Measurements from ENCODE around the gene S100A6. TPM values are rescaled to one million over a fixed set of nuclear protein-coding genes. Genes with fewer than 3 reads are reported as not detected.

Gene S100A6
- total and polyA plus RNA-seq, 4 experiments from 2014 or later: 342 to 918 (median 602) TPM

DNA sequence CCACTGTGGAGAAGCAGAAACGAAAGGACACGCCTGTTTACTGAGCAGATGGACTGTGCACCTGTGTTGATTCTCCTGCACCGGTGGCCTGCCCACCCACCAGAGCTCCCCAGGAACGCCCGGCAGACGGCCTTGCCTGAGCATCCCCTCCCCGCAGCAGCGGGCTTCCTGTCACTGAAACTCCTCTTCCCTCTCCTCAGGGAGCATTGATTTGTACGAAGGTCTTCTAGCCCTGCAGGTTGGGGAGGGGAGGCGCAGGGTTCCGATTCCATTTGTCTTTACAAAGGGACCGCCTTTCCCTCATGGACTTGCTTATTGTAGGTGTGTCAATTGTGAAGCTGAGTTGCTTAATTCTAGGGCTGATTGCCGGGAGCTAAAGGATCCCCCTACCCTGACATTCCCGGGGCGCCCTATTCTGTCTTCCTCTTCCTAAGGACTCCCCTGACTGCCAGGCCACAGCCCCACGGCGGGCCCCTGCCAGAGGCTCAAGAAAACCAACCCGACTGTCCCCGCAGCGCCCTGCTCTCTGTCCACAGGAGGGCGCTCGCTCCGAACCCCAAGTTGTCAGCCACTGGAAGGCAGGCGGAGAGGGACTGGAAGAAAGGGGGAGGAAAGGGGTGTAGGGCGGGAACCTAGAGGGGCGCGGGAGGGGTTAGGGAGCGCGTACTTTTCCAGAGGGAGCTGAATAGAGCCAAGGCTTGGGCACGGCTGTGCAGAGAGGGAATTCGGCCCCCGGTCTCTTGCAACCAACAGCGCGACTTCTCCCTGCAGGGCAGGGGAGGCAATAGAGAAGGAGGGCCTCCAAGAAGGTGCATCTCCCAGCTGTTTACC is 2.8 kb downstream of the S100A6 start:
- CTCF ChIA-PET (ENCODE audit: partially characterized antibody): interaction anchor here (1.1 to 7.6 kb wide), 19 partner anchors 8 to 101 kb away, joined by 3 to 225 read pairs (median 9); partner anchors contain the start of genes CHTOP, S100A1, S100A13 and S100A14
- peaks cover 62% of the 10 kb centered on the region for H3K4me1 ChIP-seq (ENCODE audit: insufficient read depth, low read length)
- peak; percentile 76 to 82 (median 78) for DNase-seq
- Mint-ChIP-seq H3K4me1 (peaks cover 44 to 80% (median 57%) of the 10 kb centered on the region in 4 donors), H3K4me3 (peak overlapping the region; percentile 88 to 98 (median 96)), H3K27ac (peak overlapping the region; percentile 88 to 98 (median 94)), H3K36me3 (peaks cover 8 to 26% of the 10 kb centered on the region in 2 donors), H3K27me3 (no peaks in the 10 kb centered on the region), H3K9me3 (no peaks in the 10 kb centered on the region)
- intact Hi-C loops (cut with micrococcal nuclease): loop anchor here (1.0 to 5.0 kb wide), 5 partner anchors 14 to 138 kb away; partner anchors contain the start of genes CHTOP and ILF2
- peaks cover 7% of the 10 kb centered on the region for H3K36me3 ChIP-seq (ENCODE audit: insufficient read depth, low read length)
- peak overlapping the region; percentile 55 to 79 for H3K4me3 ChIP-seq (ENCODE audit: low read length in 2 of 2)
- POLR2A ChIA-PET (ENCODE audit: partially characterized antibody): interaction anchor here (1.0 to 7.2 kb wide), 17 partner anchors 8 to 457 kb away, joined by 3 to 631 read pairs (median 4); partner anchors contain the start of genes CHTOP, ILF2, RPS27 and S100A14
- H3K27me3 ChIP-seq (ENCODE audit: insufficient read depth, low read length): no peaks in the 10 kb centered on the region
- H3K9me3 ChIP-seq (ENCODE audit: control insufficient read depth in 1 of 2, low read length in 2 of 2): no peaks in the 10 kb centered on the region
- peak overlapping the region; percentile 92 for H3K27ac ChIP-seq (ENCODE audit: low read depth, low read length)

DNA sequence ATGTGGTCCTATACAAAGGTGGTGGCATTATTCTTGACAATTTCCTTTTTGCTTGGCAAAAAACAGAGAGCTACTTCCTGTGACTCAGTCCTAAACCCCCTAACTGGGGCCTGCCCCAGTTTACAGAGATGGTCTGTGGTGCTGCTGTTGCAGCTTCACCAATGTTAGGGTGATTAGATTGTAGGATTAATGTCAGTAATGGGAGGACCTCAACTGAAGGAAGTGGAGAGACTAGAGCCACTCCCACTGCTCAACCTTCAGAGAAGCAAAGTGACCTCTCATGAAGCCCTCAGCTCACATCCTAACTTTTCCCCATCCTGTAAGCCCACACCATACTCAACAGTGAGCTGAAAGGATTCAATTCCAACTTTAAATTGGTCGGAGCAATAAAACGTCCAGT is 3.6 kb downstream of the S100A6 start:
- Mint-ChIP-seq H3K27me3 (no peaks in the 10 kb centered on the region), H3K9me3 (no peaks in the 10 kb centered on the region), H3K36me3 (peaks cover 8 to 26% of the 10 kb centered on the region in 2 donors), H3K27ac (peak overlapping the region; percentile 88 to 98 (median 94)), H3K4me3 (peak overlapping the region; percentile 88 to 98 (median 96)), H3K4me1 (peaks cover 43 to 72% (median 53%) of the 10 kb centered on the region in 4 donors)
- intact Hi-C loops (cut with micrococcal nuclease): loop anchor here (2.0 to 5.0 kb wide), 3 partner anchors 15 to 139 kb away; partner anchors contain the start of genes CHTOP and ILF2
- ChIA-PET POLR2A (ENCODE audit: partially characterized antibody) (interaction anchor here (1.1 to 7.2 kb wide), 16 partner anchors 9 to 458 kb away, joined by 3 to 631 read pairs (median 4); partner anchors contain the start of genes CHTOP, ILF2, JTB and RPS27), CTCF (ENCODE audit: partially characterized antibody) (interaction anchor here (0.7 to 7.6 kb wide), 18 partner anchors 8 to 140 kb away, joined by 3 to 225 read pairs (median 10); partner anchors contain the start of genes CHTOP, S100A1, S100A13 and S100A14)
- Histone ChIP-seq H3K4me1 (ENCODE audit: insufficient read depth, low read length) (peaks cover 60% of the 10 kb centered on the region), H3K4me3 (ENCODE audit: low read length in 2 of 2) (peak overlapping the region in 1 of 2 donors; percentile 30), H3K36me3 (ENCODE audit: insufficient read depth, low read length) (peaks cover 7% of the 10 kb centered on the region), H3K27ac (ENCODE audit: low read depth, low read length) (peak overlapping the region; percentile 92), H3K27me3 (ENCODE audit: insufficient read depth, low read length) (no peaks in the 10 kb centered on the region), H3K9me3 (ENCODE audit: control insufficient read depth in 1 of 2, low read length in 2 of 2) (no peaks in the 10 kb centered on the region)
- peak; percentile 34 to 82 (median 55) for DNase-seq

DNA sequence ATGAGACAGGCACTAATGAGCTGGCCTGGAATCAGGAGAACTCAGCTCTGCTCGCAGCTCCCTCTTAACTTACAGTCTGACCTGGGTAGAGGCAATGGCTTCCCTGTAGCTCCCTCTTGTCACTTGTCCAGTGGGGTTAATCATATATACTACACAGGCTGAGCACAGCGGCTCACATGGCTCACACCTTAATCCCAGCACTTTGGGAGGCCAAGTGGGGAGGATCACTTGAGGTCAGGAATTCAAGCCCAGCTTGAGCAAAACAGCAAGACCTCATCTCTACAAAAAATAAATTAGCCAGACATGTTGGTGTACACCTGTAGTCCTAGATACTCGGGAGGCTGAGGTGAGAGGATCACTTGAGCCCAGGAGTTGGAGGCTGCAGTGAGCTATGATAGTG is 4.2 kb downstream of the S100A6 start:
- CTCF ChIA-PET (ENCODE audit: partially characterized antibody): interaction anchor here (0.7 to 7.6 kb wide), 15 partner anchors 11 to 141 kb away, joined by 3 to 225 read pairs (median 10); partner anchors contain the start of genes CHTOP, S100A14, S100A2 and S100A3
- peaks cover 39 to 67% (median 50%) of the 10 kb centered on the region in 4 donors for H3K4me1 Mint-ChIP-seq

DNA sequence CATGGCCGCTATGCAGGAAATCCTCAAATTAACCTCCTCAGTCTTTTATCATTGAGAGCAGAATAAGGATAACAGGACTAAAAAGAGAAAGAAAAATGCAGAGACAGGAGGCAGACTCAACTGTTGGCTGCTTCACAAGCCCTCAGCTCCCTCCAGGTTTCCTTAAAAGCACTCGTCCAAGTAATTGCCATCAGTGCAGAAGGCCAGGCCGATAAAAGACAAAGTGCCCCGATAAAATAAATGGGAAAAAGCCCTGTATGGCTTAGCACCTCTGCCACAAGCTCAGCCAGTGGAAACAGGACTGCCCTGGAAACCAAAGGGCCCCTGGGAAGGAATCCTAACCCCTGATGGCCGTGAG is 8.1 kb downstream of the S100A6 start:
- POLR2A ChIA-PET (ENCODE audit: partially characterized antibody): no interaction called here
- CTCF ChIA-PET (ENCODE audit: partially characterized antibody): interaction anchor here (1.4 kb wide), 1 partner anchor 17 kb away, joined by 3 read pairs; no protein-coding TSS in a partner anchor
- peak overlapping the region in 1 of 7 donors; percentile 48 for H3K27ac Mint-ChIP-seq

More for the DNA sequence above, 4.2 kb downstream of the S100A6 start:
- Histone ChIP-seq H3K27ac (ENCODE audit: low read depth, low read length) (peak overlapping the region; percentile 92), H3K27me3 (ENCODE audit: insufficient read depth, low read length) (no peaks in the 10 kb centered on the region), H3K9me3 (ENCODE audit: control insufficient read depth in 1 of 2, low read length in 2 of 2) (no peaks in the 10 kb centered on the region), H3K4me1 (ENCODE audit: insufficient read depth, low read length) (peaks cover 54% of the 10 kb centered on the region), H3K36me3 (ENCODE audit: insufficient read depth, low read length) (peaks cover 7% of the 10 kb centered on the region), H3K4me3 (ENCODE audit: low read length in 2 of 2) (no peak overlapping the region)
- no peaks in the 10 kb centered on the region for H3K9me3 Mint-ChIP-seq
- peaks cover 8 to 26% of the 10 kb centered on the region in 2 donors for H3K36me3 Mint-ChIP-seq
- DNase-seq: no peak
- peak overlapping the region; percentile 82 to 98 (median 93) for H3K27ac Mint-ChIP-seq
- intact Hi-C loops (cut with micrococcal nuclease): loop anchor here (2.0 to 5.0 kb wide), 3 partner anchors 15 to 139 kb away; partner anchors contain the start of genes CHTOP and ILF2
- H3K4me3 Mint-ChIP-seq: peak overlapping the region in 5 of 8 donors; percentile 4 to 42 (median 20)
- POLR2A ChIA-PET (ENCODE audit: partially characterized antibody): interaction anchor here (0.6 to 7.2 kb wide), 16 partner anchors 8 to 459 kb away, joined by 3 to 631 read pairs (median 4); partner anchors contain the start of genes CHTOP, ILF2, JTB and RPS27
- H3K27me3 Mint-ChIP-seq: no peaks in the 10 kb centered on the region

DNA sequence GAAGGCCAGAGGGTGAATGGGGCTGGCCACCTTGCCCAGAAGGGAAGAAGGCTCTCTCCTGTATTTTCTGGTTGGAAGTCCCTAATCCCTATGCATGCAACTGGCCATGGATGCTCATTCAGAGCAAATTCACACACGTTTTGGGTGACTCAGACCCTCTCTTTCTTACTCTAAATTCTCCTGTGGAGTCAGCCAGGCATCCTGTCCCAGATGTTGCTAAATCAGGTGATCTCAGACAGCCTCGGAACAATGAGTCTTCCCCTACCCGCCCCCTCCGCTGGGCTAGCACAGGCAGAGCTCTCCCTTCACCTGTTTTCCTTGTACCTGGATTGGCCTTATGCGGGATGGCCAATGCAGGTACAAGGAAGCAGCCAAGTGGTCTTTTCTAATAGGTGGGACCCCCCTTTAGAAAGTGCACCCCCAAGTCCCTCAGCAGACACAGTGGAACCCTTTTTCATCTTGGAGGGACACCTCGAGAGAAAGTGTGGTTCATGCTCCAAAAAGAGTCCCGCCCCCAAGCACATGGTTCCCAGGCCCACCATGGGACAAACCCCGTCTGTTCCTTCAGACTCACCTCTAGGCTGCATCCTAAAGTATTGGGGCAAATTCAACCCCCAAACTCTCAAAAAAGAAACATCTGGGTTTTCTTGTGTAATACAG is 8.6 kb downstream of the S100A6 start:
- ChIA-PET CTCF (ENCODE audit: partially characterized antibody) (interaction anchor here (1.4 to 2.4 kb wide), 4 partner anchors 16 to 41 kb away, joined by 3 to 13 read pairs (median 5); no protein-coding TSS in a partner anchor), POLR2A (ENCODE audit: partially characterized antibody) (interaction anchor here (2.1 to 4.4 kb wide), 2 partner anchors 8 to 17 kb away, joined by 8 to 27 read pairs; partner anchors contain the start of genes S100A4 and S100A6)
- H3K27ac ChIP-seq (ENCODE audit: low read depth, low read length): no peak overlapping the region
- peaks cover 0 to 2% of the 10 kb centered on the region in 2 donors for H3K36me3 Mint-ChIP-seq
- H3K9me3 ChIP-seq (ENCODE audit: control insufficient read depth in 1 of 2, low read length in 2 of 2): no peaks in the 10 kb centered on the region
- H3K4me1 Mint-ChIP-seq: peaks cover 9 to 24% (median 18%) of the 10 kb centered on the region in 4 donors
- no peaks in the 10 kb centered on the region for H3K27me3 Mint-ChIP-seq
- H3K27me3 ChIP-seq (ENCODE audit: insufficient read depth, low read length): no peaks in the 10 kb centered on the region
- DNase-seq: no peak
- intact Hi-C loops (cut with micrococcal nuclease): no loop called here
- H3K27ac Mint-ChIP-seq: peak overlapping the region in 2 of 7 donors; percentile 48 to 60
- H3K4me3 ChIP-seq (ENCODE audit: low read length in 2 of 2): no peak overlapping the region
- H3K9me3 Mint-ChIP-seq: no peaks in the 10 kb centered on the region
- H3K36me3 ChIP-seq (ENCODE audit: insufficient read depth, low read length): no peaks in the 10 kb centered on the region
- no peak overlapping the region for H3K4me3 Mint-ChIP-seq
- H3K4me1 ChIP-seq (ENCODE audit: insufficient read depth, low read length): peaks cover 17% of the 10 kb centered on the region

More for the DNA sequence above, 8.1 kb downstream of the S100A6 start:
- no peaks in the 10 kb centered on the region for H3K9me3 ChIP-seq (ENCODE audit: control insufficient read depth in 1 of 2, low read length in 2 of 2)
- Mint-ChIP-seq H3K9me3 (no peaks in the 10 kb centered on the region), H3K4me1 (peaks cover 12 to 27% (median 22%) of the 10 kb centered on the region in 4 donors), H3K36me3 (peaks cover 0 to 5% of the 10 kb centered on the region in 2 donors), H3K27me3 (no peaks in the 10 kb centered on the region), H3K4me3 (no peak overlapping the region)
- H3K27me3 ChIP-seq (ENCODE audit: insufficient read depth, low read length): no peaks in the 10 kb centered on the region
- peaks cover 22% of the 10 kb centered on the region for H3K4me1 ChIP-seq (ENCODE audit: insufficient read depth, low read length)
- H3K36me3 ChIP-seq (ENCODE audit: insufficient read depth, low read length): no peaks in the 10 kb centered on the region
- no peak overlapping the region for H3K27ac ChIP-seq (ENCODE audit: low read depth, low read length)
- no peak overlapping the region for H3K4me3 ChIP-seq (ENCODE audit: low read length in 2 of 2)
- intact Hi-C loops (cut with micrococcal nuclease): no loop called here
- DNase-seq: no peak

DNA sequence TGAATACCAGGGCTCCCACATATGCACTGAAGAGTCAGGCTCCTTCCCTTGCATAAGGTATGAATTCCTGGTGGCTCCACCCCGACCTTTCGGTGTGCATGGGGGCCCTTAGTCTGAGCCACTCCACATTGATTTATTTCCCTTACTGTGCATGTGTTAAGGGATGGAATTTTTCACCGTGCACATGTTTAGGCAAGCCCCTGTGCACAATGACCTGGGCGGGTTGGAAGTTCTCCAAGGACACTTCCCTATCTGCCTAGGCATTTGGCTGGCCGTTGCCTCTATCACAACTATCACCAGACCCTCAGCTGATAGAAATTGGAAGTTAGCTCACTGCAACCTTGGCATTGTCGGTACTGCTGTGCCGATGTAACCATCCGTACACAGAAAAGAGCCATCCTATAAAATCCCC is 9.7 kb downstream of the S100A6 start:
- H3K9me3 ChIP-seq (ENCODE audit: control insufficient read depth in 1 of 2, low read length in 2 of 2): no peaks in the 10 kb centered on the region
- Mint-ChIP-seq H3K36me3 (no peaks in the 10 kb centered on the region), H3K27ac (peak overlapping the region in 1 of 7 donors; percentile 60), H3K4me1 (peaks cover 4 to 14% (median 10%) of the 10 kb centered on the region in 4 donors), H3K4me3 (no peak overlapping the region), H3K27me3 (no peaks in the 10 kb centered on the region), H3K9me3 (no peaks in the 10 kb centered on the region)
- H3K27me3 ChIP-seq (ENCODE audit: insufficient read depth, low read length): no peaks in the 10 kb centered on the region
- no peak overlapping the region for H3K4me3 ChIP-seq (ENCODE audit: low read length in 2 of 2)
- DNase-seq: no peak
- H3K4me1 ChIP-seq (ENCODE audit: insufficient read depth, low read length): peaks cover 7% of the 10 kb centered on the region
- intact Hi-C loops (cut with micrococcal nuclease): no loop called here
- no peak overlapping the region for H3K27ac ChIP-seq (ENCODE audit: low read depth, low read length)
- ChIA-PET CTCF (ENCODE audit: partially characterized antibody) (interaction anchor here (1.0 to 2.4 kb wide), 6 partner anchors 9 to 51 kb away, joined by 3 to 13 read pairs (median 5); no protein-coding TSS in a partner anchor), POLR2A (ENCODE audit: partially characterized antibody) (interaction anchor here (2.1 to 4.4 kb wide), 2 partner anchors 9 to 18 kb away, joined by 8 to 27 read pairs; partner anchors contain the start of genes S100A4 and S100A6)
- no peaks in the 10 kb centered on the region for H3K36me3 ChIP-seq (ENCODE audit: insufficient read depth, low read length)

Data from CD4-positive, alpha-beta memory T cell (primary cell).